Heart right ventricle (tissue), 16 donors: ENCODE measurements around the gene ITGAX. TPM values are rescaled to one million over a fixed set of nuclear protein-coding genes. Genes with fewer than 3 reads are reported as not detected.

Source experiments
- ATAC-seq, 8 donors: fragments of 200-7000 bp; cut with Tn5 transposase; one replicate each; pipeline ENCODE4 v1.9.1; 2020; ENCODE audit warnings: mild to moderate bottlenecking in 8 of 8, moderate library complexity in 8 of 8, moderate number of reproducible peaks in 1 of 8
- DNase-seq, 2 donors: peaks; one replicate each; pipeline ENCODE4 v3.0.0-alpha.2; 2020
- H3K27ac ChIP-seq, 10 donors: fragments of 200-600 bp; sonication (generic) in 2 of 10; one replicate each; pipeline versions ENCODE4 v1.5.0 to v1.8.0; 2020 to 2022; ENCODE audit warnings: mild to moderate bottlenecking in 3 of 10
- H3K27me3 ChIP-seq, 7 donors: fragments of 200-600 bp; one replicate each; pipeline ENCODE4 v1.8.0; 2021 to 2022; ENCODE audit warnings: mild to moderate bottlenecking in 2 of 7
- H3K36me3 ChIP-seq, 9 donors: fragments of 200-600 bp; sonication (generic) in 1 of 9; one replicate each; pipeline versions ENCODE4 v1.5.0 to v1.8.0; 2020 to 2022; ENCODE audit warnings: mild to moderate bottlenecking in 2 of 9
- H3K4me1 ChIP-seq, 9 donors: fragments of 200-600 bp; sonication (generic) in 1 of 9; one replicate each; pipeline versions ENCODE4 v1.5.0 to v1.8.0; 2020 to 2022; ENCODE audit warnings: mild to moderate bottlenecking in 4 of 9
- H3K4me3 ChIP-seq, 10 donors: fragments of 200-600 bp; sonication (generic) in 2 of 10; one replicate each; pipeline versions ENCODE4 v1.5.0 to v1.8.0; 2020 to 2022; ENCODE audit warnings: mild to moderate bottlenecking in 7 of 10, moderate library complexity in 2 of 10
- H3K9me3 ChIP-seq, 11 donors: fragments of 200-600 bp in 10 of 11; sonication (generic) in 2 of 11; one replicate each; pipeline versions ENCODE4 v1.5.0 to v1.8.0; 2013 to 2022; ENCODE audit warnings: mild to moderate bottlenecking in 2 of 11, control low read depth in 1 of 11, moderate library complexity in 1 of 11
- CTCF ChIP-seq, 9 donors: fragments of 200-600 bp; sonication (generic) in 2 of 9; IDR thresholded peaks; one replicate each; pipeline versions ENCODE4 v1.5.0 to v1.8.0; 2021 to 2022; ENCODE audit warnings: antibody characterized with exemption in 9 of 9, mild to moderate bottlenecking in 5 of 9, moderate library complexity in 1 of 9
- WGBS, 2 donors: extraction: QIAGEN DNeasy Blood & Tissue Kit; methylation state at CpG; one replicate each; pipeline ENCODE4 v1.1.7; 2013; ENCODE audit warnings: inconsistent platforms in 1 of 2; 5-methylcytosine and 5-hydroxymethylcytosine counted together
- intact Hi-C, 10 donors: fragments of 100-400 bp; cut with DNase I; formaldehyde crosslinking; loops; one replicate each; pipeline versions ENCODE4 v1.11.1 to v1.14.2; 2022
- polyA plus RNA-seq, 2 donors: library from polyadenylated mRNA; stranded (reverse); fragments of 200-250 nt; gene quantifications; one replicate each; pipeline ENCODE4 v1.2.3, GENCODE V29; 2013
- total RNA-seq, 10 donors: library from RNA; stranded (reverse); fragmentation: NEBNext Ultra II Directional in 3 of 10; extraction: Animal tissue kit (Norgen Biotek cat#: 25700) in 3 of 10; gene quantifications; one replicate each; pipeline versions ENCODE4 v1.2.1 to v1.2.4, GENCODE V29; 2021 to 2023
- donor health status: Arrhythmogenic right ventricular cardiomyopathy.
- donor health status: ischemic (EF 13 %, LVEDD 7.1; RV severe dilation, severe dysfunction).
- donor health status: healthy with polysubstance abuse.
- donor health status: DM: no; HTN: yes; CAD: no.
- donor health status: DM: no; HTN: no; CAD: no.
- donor health status: ischemic (EF 25% LVEDD 6.9; RV normal size, moderate dysfunction).
- donor health status: ischemic (EF 25% LVEDD 5.7; RV mildly dilated, moderate dysfunction).
- donor health status: healthy.
- donor health status: DM: yes; HTN: yes; CAD: no.
- donor health status: Ischemic cardiomyopathy.
- donor health status: ischemic (EF 35%, LVEDD 5.7; RV mildly dilated, moderate dysfunction).
- donor health status: nonischemic (EF 11% LVEDD 7.7; RV severe dilation, severe dysfunction).
- donor health status: DM: yes; HTN: yes; CAD: no.
- donor health status: PGD.
- donor health status: ischemic (EF 29% LVEDD 5.4; RV normal size, mild dysfunction).
- donor health status: nonischemic (EF 23%, LVEDD 6.1; RV moderate dilation, normal function).

Gene ITGAX
- total and polyA plus RNA-seq, 12 donors: 0.79 to 18.5 (median 1.9) TPM

DNA sequence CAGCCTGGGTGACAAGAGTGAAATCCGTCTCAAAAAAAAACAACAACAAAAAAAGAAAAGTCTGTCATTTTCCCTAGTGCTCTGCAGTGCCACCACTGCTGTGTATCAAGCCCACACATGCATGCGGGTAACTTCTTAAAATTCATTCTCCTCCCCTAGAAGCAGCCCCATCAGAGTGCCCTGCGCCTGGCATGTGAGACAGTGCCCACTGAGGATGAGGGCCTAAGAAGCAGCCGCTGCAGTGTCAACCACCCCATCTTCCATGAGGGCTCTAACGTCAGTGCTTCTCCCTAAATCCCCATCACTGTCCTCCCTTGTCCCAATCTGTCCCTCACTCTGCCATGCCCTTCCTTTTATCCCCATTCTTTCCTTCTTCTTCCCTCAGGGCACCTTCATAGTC, 62.9 kb downstream of the ITGAX start:
- whole genome bisulfite sequencing, 2 donors: 87 to 96% methylated on average over 5 of the region's 5 CpGs
- no peak for TF ChIP-seq CTCF (IDR thresholded peaks at IDR 0.05)

DNA sequence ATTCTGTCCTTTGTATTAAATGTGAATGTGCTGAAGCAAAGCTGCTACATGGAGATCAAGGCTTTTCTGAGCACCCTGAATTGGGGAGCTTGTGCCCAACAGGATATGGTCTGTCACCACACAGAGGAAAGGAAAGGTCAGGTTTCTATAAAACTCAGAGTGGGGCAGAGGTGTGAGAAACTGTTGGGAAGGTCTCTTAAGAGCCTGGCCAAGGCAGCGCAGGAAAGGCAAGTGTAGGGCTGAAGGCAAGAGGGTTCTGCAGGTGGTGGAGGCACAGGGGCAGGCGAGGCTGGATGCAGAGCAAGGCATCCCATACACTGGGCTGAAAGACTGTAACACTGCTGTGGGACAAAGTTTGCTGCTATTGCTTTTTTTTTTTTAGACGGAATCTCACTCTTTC, 65.1 kb downstream of the ITGAX start:
- intact Hi-C loops: no loop called here

More for the DNA sequence above, 62.9 kb downstream of the ITGAX start:
- intact Hi-C loops: no loop called here
- DNase-seq (no peak), ATAC-seq (no peak)
- Histone ChIP-seq H3K27ac (no peak overlapping the region), H3K36me3 (no peaks in the 10 kb centered on the region), H3K4me3 (no peak overlapping the region), H3K4me1 (no peaks in the 10 kb centered on the region), H3K27me3 (peaks cover 0 to 2% (median 0%) of the 10 kb centered on the region in 7 donors), H3K9me3 (no peaks in the 10 kb centered on the region)

GRCh38 chr16:31421587-31421986, 66.6 kb downstream of the ITGAX start:
- no peak for TF ChIP-seq CTCF (IDR thresholded peaks at IDR 0.05)
- ATAC-seq (no peak), DNase-seq (no peak)
- peaks cover 0 to 4% (median 0%) of the 10 kb centered on the region in 7 donors for H3K27me3 ChIP-seq
- no peaks in the 10 kb centered on the region for H3K9me3 ChIP-seq
- intact Hi-C loops: no loop called here
- no peak overlapping the region for H3K4me3 ChIP-seq
- 69 to 72% methylated on average over 6 of the region's 6 CpGs for whole genome bisulfite sequencing, 2 donors
- H3K36me3 ChIP-seq: peaks cover 0 to 10% (median 0%) of the 10 kb centered on the region in 9 donors
- H3K27ac ChIP-seq: no peak overlapping the region
- H3K4me1 ChIP-seq: peaks cover 0 to 23% (median 0%) of the 10 kb centered on the region in 9 donors

More for the DNA sequence above, 65.1 kb downstream of the ITGAX start:
- TF ChIP-seq CTCF (IDR thresholded peaks at IDR 0.05): no peak
- no peak overlapping the region for H3K4me3 ChIP-seq
- H3K4me1 ChIP-seq: peaks cover 0 to 11% (median 0%) of the 10 kb centered on the region in 9 donors
- H3K27me3 ChIP-seq: peaks cover 0 to 3% (median 0%) of the 10 kb centered on the region in 7 donors
- no peaks in the 10 kb centered on the region for H3K36me3 ChIP-seq
- WGBS, 2 donors: 80 to 89% methylated on average over 3 of the region's 3 CpGs
- H3K9me3 ChIP-seq: no peaks in the 10 kb centered on the region
- ATAC-seq (no peak), DNase-seq (no peak)
- H3K27ac ChIP-seq: no peak overlapping the region

DNA sequence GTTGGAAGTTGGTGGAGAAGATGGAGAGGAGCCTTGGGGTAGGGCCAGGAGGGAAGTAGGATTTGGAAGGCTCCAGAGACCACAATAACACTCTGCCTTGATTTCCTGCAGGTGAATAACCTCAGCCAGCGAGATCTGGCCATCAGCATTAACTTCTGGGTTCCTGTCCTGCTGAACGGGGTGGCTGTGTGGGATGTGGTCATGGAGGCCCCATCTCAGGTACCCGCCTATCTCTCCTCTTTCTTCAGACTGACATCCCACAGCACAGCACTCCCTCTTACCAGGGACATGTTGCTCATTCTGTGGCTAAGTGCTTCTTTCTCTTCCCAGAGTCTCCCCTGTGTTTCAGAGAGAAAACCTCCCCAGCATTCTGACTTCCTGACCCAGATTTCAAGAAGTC, 68.3 kb downstream of the ITGAX start:
- DNase-seq: no peak
- WGBS, 2 donors: 51 to 59% methylated on average over 3 of the region's 3 CpGs
- no peak for TF ChIP-seq CTCF (IDR thresholded peaks at IDR 0.05)
- Histone ChIP-seq H3K4me1 (peaks cover 0 to 34% (median 0%) of the 10 kb centered on the region in 9 donors), H3K4me3 (no peak overlapping the region), H3K27ac (peak overlapping the region in 5 of 10 donors; percentile 12 to 44 (median 27)), H3K27me3 (peaks cover 0 to 4% (median 0%) of the 10 kb centered on the region in 7 donors), H3K9me3 (no peaks in the 10 kb centered on the region), H3K36me3 (peaks cover 0 to 10% (median 0%) of the 10 kb centered on the region in 9 donors)
- intact Hi-C loops: no loop called here
- peak in 4 of 8 donors; percentile 3 to 25 (median 14) for ATAC-seq
